MM.1S (cell line): ENCODE measurements around the gene UGT1A5.
"Not testable (repeated sequence)": the region's sequence is repeated elsewhere in the genome, so short reads cannot be mapped to it uniquely, and the experiment has no call there.

Experiments
- DNase-seq: peaks from one replicate; pipeline ENCODE4 v3.0.0-alpha.2; 2015
- H2AFZ ChIP-seq: fragments of 300-600 bp; sonication (generic); 2 replicates; pipeline ENCODE4 v1.6.0; 2016; ENCODE audit warnings: antibody characterized with exemption, low read length
- H3F3A ChIP-seq: fragments of 300-600 bp; sonication (generic); 2 replicates; pipeline ENCODE4 v1.6.1; 2016; ENCODE audit warnings: mild to moderate bottlenecking, antibody characterized with exemption, low read length, moderate library complexity, mixed read lengths; ENCODE audit not compliant: insufficient read depth
- H3K27ac ChIP-seq: fragments of 300-600 bp; sonication (generic); 2 replicates; pipeline ENCODE4 v1.5.1; 2016; ENCODE audit warnings: mild to moderate bottlenecking, low read length
- H3K27me3 ChIP-seq: fragments of 300-600 bp; sonication (generic); replicated peaks from 2 replicates; pipeline ENCODE4 v1.6.0; 2016; ENCODE audit warnings: low read length; ENCODE audit not compliant: insufficient read depth
- H3K36me3 ChIP-seq: fragments of 300-600 bp; sonication (generic); replicated peaks from 2 replicates; pipeline ENCODE4 v1.6.1; 2016; ENCODE audit warnings: mild to moderate bottlenecking, low read length, mixed read lengths; ENCODE audit not compliant: insufficient read depth
- H3K4me1 ChIP-seq: fragments of 300-600 bp; sonication (generic); 2 replicates; pipeline ENCODE4 v1.6.1; 2016; ENCODE audit warnings: low read length, mixed read lengths
- H3K4me2 ChIP-seq: fragments of 300-600 bp; sonication (generic); 2 replicates; pipeline ENCODE4 v1.6.0; 2016; ENCODE audit warnings: low read depth, low read length
- H3K4me3 ChIP-seq: fragments of 300-600 bp; sonication (generic); 2 replicates; pipeline ENCODE4 v1.5.1; 2016; ENCODE audit warnings: low read length, mixed read lengths
- H3K79me2 ChIP-seq: fragments of 300-600 bp; sonication (generic); 2 replicates; pipeline ENCODE4 v1.6.1; 2016; ENCODE audit warnings: mixed run types, low read length, mixed read lengths
- H3K9ac ChIP-seq: fragments of 300-600 bp; sonication (generic); 2 replicates; pipeline ENCODE4 v1.6.1; 2016; ENCODE audit warnings: low read length, mixed read lengths
- H3K9me2 ChIP-seq: fragments of 300-600 bp; sonication (generic); replicated peaks from 2 replicates; pipeline ENCODE4 v1.6.1; 2016; ENCODE audit warnings: mild to moderate bottlenecking, low read length, mixed read lengths; ENCODE audit not compliant: insufficient read depth
- H3K9me3 ChIP-seq: fragments of 300-600 bp; sonication (generic); replicated peaks from 2 replicates; pipeline ENCODE4 v1.6.1; 2016; ENCODE audit warnings: mild to moderate bottlenecking, low read length, mixed read lengths; ENCODE audit not compliant: insufficient read depth
- H4K20me1 ChIP-seq: fragments of 300-600 bp; sonication (generic); 2 replicates; pipeline ENCODE4 v1.6.1; 2016; ENCODE audit warnings: mild to moderate bottlenecking, low read length, moderate library complexity, mixed read lengths; ENCODE audit not compliant: insufficient read depth
- EZH2 ChIP-seq: fragments of 300-600 bp; sonication (generic); optimal IDR thresholded peaks from 2 replicates; pipeline ENCODE3; 2017; ENCODE audit warnings: low read depth, mild to moderate bottlenecking, antibody characterized with exemption, low read length, mixed read lengths
- EZH2phosphoT487 ChIP-seq: fragments of 300-600 bp; sonication (generic); IDR thresholded peaks from 2 replicates; pipeline ENCODE4 v1.6.1; 2018; ENCODE audit warnings: antibody characterized with exemption, low read length
- TF ChIP-seq, protein P1 (sequence below): fragments of 300-600 bp; sonication (generic); IDR thresholded peaks from 2 replicates; pipeline ENCODE4 v1.5.1; 2016; ENCODE audit warnings: antibody characterized with exemption, low read length, mixed read lengths

Gene UGT1A5

GRCh38 chr2:233743464-233744259 lies 31.0 kb downstream of the UGT1A5 start:
- DNase-seq, result no peak
- Histone ChIP-seq H3K27me3 (no peaks in the 10 kb centered on the region), H3F3A (no peaks in the 10 kb centered on the region), H3K9me3 (no peaks in the 10 kb centered on the region), H3K79me2 (no peaks in the 10 kb centered on the region), H3K4me3 (no peak overlapping the region), H3K9ac (no peak overlapping the region), H4K20me1 (no peaks in the 10 kb centered on the region), H3K4me1 (no peaks in the 10 kb centered on the region), H3K4me2 (no peak overlapping the region), H2AFZ (no peak overlapping the region), H3K27ac (no peak overlapping the region), H3K9me2 (no peaks in the 10 kb centered on the region), H3K36me3 (no peaks in the 10 kb centered on the region)
- TF ChIP-seq EZH2 (no peak), EZH2phosphoT487 (no peak)
- TF ChIP-seq, protein P1, sequence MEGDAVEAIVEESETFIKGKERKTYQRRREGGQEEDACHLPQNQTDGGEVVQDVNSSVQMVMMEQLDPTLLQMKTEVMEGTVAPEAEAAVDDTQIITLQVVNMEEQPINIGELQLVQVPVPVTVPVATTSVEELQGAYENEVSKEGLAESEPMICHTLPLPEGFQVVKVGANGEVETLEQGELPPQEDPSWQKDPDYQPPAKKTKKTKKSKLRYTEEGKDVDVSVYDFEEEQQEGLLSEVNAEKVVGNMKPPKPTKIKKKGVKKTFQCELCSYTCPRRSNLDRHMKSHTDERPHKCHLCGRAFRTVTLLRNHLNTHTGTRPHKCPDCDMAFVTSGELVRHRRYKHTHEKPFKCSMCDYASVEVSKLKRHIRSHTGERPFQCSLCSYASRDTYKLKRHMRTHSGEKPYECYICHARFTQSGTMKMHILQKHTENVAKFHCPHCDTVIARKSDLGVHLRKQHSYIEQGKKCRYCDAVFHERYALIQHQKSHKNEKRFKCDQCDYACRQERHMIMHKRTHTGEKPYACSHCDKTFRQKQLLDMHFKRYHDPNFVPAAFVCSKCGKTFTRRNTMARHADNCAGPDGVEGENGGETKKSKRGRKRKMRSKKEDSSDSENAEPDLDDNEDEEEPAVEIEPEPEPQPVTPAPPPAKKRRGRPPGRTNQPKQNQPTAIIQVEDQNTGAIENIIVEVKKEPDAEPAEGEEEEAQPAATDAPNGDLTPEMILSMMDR, result no peak

DNA sequence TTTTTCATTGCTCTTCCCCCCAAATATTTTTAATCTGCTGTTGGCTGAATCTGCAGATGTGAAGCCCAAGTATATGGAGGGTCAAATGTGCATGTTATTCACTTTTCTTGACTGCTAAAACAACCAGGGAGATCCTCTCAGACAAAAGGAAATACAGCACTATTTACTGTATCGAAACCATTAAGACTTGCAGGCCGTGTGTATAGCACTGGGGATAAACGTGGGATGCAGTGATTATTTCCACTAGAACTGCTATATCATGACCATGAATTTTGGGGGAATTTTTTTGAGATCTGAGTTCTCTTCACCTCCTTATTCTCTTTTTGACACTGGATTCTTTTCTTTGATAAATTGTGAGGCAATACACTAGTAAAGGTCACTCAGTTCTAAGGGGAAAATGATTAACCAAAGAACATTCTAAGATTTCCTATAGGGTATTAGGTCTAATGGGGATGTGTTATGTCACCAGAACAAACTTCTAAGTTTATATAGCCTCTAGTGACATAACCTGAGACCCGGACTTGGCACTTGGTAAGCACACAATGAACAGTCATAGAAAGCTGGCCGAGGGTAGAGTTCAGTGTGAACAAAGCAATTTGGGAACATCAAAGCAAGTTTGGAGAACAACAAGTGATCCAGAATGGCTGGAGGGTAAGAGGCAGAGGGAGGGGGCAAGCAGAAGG lies 32.5 kb downstream of the UGT1A5 start:
- no peak overlapping the region for H3K4me2 ChIP-seq
- H3K27ac ChIP-seq, result no peak overlapping the region
- no peak overlapping the region for H2AFZ ChIP-seq
- no peaks in the 10 kb centered on the region for H3K9me3 ChIP-seq
- no peaks in the 10 kb centered on the region for H4K20me1 ChIP-seq
- H3K4me1 ChIP-seq, result no peaks in the 10 kb centered on the region
- H3K4me3 ChIP-seq, result no peak overlapping the region
- no peaks in the 10 kb centered on the region for H3K9me2 ChIP-seq
- no peak overlapping the region for H3K9ac ChIP-seq
- H3F3A ChIP-seq, result no peaks in the 10 kb centered on the region
- H3K36me3 ChIP-seq, result no peaks in the 10 kb centered on the region
- no peaks in the 10 kb centered on the region for H3K79me2 ChIP-seq
- DNase-seq, result no peak
- no peaks in the 10 kb centered on the region for H3K27me3 ChIP-seq
- TF ChIP-seq EZH2 (no peak), EZH2phosphoT487 (no peak)
- TF ChIP-seq, protein P1, result no peak

GRCh38 chr2:233745838-233746237 lies 33.1 kb downstream of the UGT1A5 start:
- not testable (repeated sequence) for H3K4me3 ChIP-seq, H3K27ac ChIP-seq, H3K9ac ChIP-seq, H3K27me3 ChIP-seq, H3K79me2 ChIP-seq, DNase-seq, H3K36me3 ChIP-seq, H3K9me2 ChIP-seq, H3K4me1 ChIP-seq, H3K4me2 ChIP-seq, H3K9me3 ChIP-seq, H4K20me1 ChIP-seq, H3F3A ChIP-seq, H2AFZ ChIP-seq
